NCI-H1048 (cell line): Measurements from ENCODE around the gene C11orf98.
A peak's percentile ranks its signal among the peaks of the same experiment; 100 is the strongest.
"Not testable (repeated sequence)": the region's sequence is repeated elsewhere in the genome, so short reads cannot be mapped to it uniquely, and the experiment has no call there.

Source experiments
- DNase-seq: peaks from one replicate; lab custom pipeline; 2025; lab: John Stamatoyannopoulos, UW

C11orf98 gene

GRCh38 chr11:62650283-62650682 is 14.7 kb downstream of the C11orf98 start:
- DNase-seq, result not testable (repeated sequence)

- DNase-seq, result no peak
Observed at GRCh38 chr11:62649486-62649885, 15.5 kb downstream of the C11orf98 start.

- no peak for DNase-seq
Observed at GRCh38 chr11:62648967-62649364, 16.0 kb downstream of the C11orf98 start.

GRCh38 chr11:62648185-62648966 is 16.6 kb downstream of the C11orf98 start:
- DNase-seq, result no peak

- no peak for DNase-seq
Observed at GRCh38 chr11:62647609-62648005, 17.4 kb downstream of the C11orf98 start.

- no peak for DNase-seq
Observed at GRCh38 chr11:62646825-62647608, 18.0 kb downstream of the C11orf98 start.

GRCh38 chr11:62645946-62646824 is 18.8 kb downstream of the C11orf98 start, which contains the start of gene GANAB:
Gene GANAB (minus strand): TSS chr11:62646613. CDS start chr11:62646599, 14 bp downstream.
- peak; percentile 97 for DNase-seq

- no peak for DNase-seq
Observed at GRCh38 chr11:62645671-62645945, 19.4 kb downstream of the C11orf98 start.

- no peak for DNase-seq
Observed at GRCh38 chr11:62644220-62644619, 20.8 kb downstream of the C11orf98 start.

GRCh38 chr11:62632492-62632891 is 32.5 kb downstream of the C11orf98 start:
- no peak for DNase-seq

GRCh38 chr11:62627713-62628112 is 37.3 kb downstream of the C11orf98 start:
- DNase-seq, result no peak

GRCh38 chr11:62622476-62623089 is 42.4 kb downstream of the C11orf98 start:
- DNase-seq, result no peak

- peak; percentile 94 for DNase-seq
Observed at GRCh38 chr11:62621567-62622470, 43.2 kb downstream of the C11orf98 start, which contains the start of gene B3GAT3. Gene B3GAT3 (minus strand): TSS chr11:62621986. CDS start chr11:62621947, 39 bp downstream.

GRCh38 chr11:62621027-62621566 is 43.9 kb downstream of the C11orf98 start:
- no peak for DNase-seq

- DNase-seq, result not testable (repeated sequence)
Observed at GRCh38 chr11:62616957-62617356, 48.1 kb downstream of the C11orf98 start.

GRCh38 chr11:62615521-62615920 is 49.5 kb downstream of the C11orf98 start:
- no peak for DNase-seq

- DNase-seq, result no peak
Observed at GRCh38 chr11:62614275-62614674, 50.7 kb downstream of the C11orf98 start.

- DNase-seq, result no peak
Observed at GRCh38 chr11:62613291-62613778, 51.7 kb downstream of the C11orf98 start.
